DND-41 (cell line): Measurements from ENCODE around the gene TMEM184A.

Experiments used
- ATAC-seq: fragments of 200-7000 bp; cut with Tn5 transposase; 3 replicates; pipeline ENCODE4 v1.9.1; 2021; ENCODE audit warnings: low read depth; ENCODE audit not compliant: insufficient read depth
- DNase-seq: peaks from one replicate; pipeline ENCODE4 v3.0.0-alpha.2; 2020
- H2AFZ ChIP-seq: 2 replicates; pipeline ENCODE4 v1.6.0; 2012; ENCODE audit warnings: low read depth, low read length
- H3K27ac ChIP-seq: 2 replicates; pipeline ENCODE4 v1.5.1; 2012; ENCODE audit warnings: low read length, inconsistent platforms
- H3K27me3 ChIP-seq: fragments of 200-600 bp; sonication (generic); 2 replicates; pipeline ENCODE4 v1.6.0; 2012; ENCODE audit warnings: low read length, mild to moderate bottlenecking, inconsistent platforms; ENCODE audit not compliant: insufficient read depth, poor library complexity
- H3K36me3 ChIP-seq: 2 replicates; pipeline ENCODE4 v1.5.1; 2012; ENCODE audit warnings: low read length, inconsistent platforms; ENCODE audit not compliant: insufficient read depth
- H3K4me1 ChIP-seq: 2 replicates; pipeline ENCODE4 v1.5.1; 2012; ENCODE audit warnings: mild to moderate bottlenecking, low read length; ENCODE audit not compliant: insufficient read depth
- H3K4me2 ChIP-seq: 2 replicates; pipeline ENCODE4 v1.6.0; 2012; ENCODE audit warnings: mild to moderate bottlenecking, moderate library complexity, low read length, inconsistent platforms; ENCODE audit not compliant: insufficient read depth
- H3K4me3 ChIP-seq, 2 experiments: fragments of 200-600 bp in 1 of 2; shearing (Covaris generic) in 1 of 2; 2 replicates each; pipeline ENCODE4 v1.5.1; 2012 to 2016; ENCODE audit warnings: inconsistent platforms in 2 of 2, low read length in 2 of 2, mild to moderate bottlenecking in 2 of 2, low read depth in 1 of 2, moderate library complexity in 1 of 2
- H3K79me2 ChIP-seq: 2 replicates; pipeline ENCODE4 v1.6.0; 2012; ENCODE audit warnings: low read length, inconsistent platforms; ENCODE audit not compliant: insufficient read depth
- H3K9ac ChIP-seq: 2 replicates; pipeline ENCODE4 v1.6.0; 2012; ENCODE audit warnings: low read depth, mild to moderate bottlenecking, inconsistent platforms, low read length, moderate library complexity
- H3K9me3 ChIP-seq: 2 replicates; pipeline ENCODE4 v1.5.1; 2012; ENCODE audit warnings: low read length, moderate library complexity, mild to moderate bottlenecking, inconsistent platforms; ENCODE audit not compliant: insufficient read depth, severe bottlenecking
- H4K20me1 ChIP-seq: 2 replicates; pipeline ENCODE4 v1.6.0; 2012; ENCODE audit warnings: low read length; ENCODE audit not compliant: insufficient read depth
- EZH2 ChIP-seq: IDR thresholded peaks from 3 replicates; pipeline ENCODE4 v1.6.1; 2012; ENCODE audit warnings: borderline replicate concordance, low read depth, mild to moderate bottlenecking, moderate library complexity, low read length, inconsistent platforms; ENCODE audit not compliant: severe bottlenecking
- TF ChIP-seq, protein P1 (sequence below): IDR thresholded peaks from 2 replicates; pipeline ENCODE4 v1.5.1; 2012; ENCODE audit warnings: borderline replicate concordance, low read length, moderate library complexity, mild to moderate bottlenecking; ENCODE audit not compliant: poor library complexity, severe bottlenecking; ENCODE audit errors: extremely low read depth

TMEM184A gene

DNA sequence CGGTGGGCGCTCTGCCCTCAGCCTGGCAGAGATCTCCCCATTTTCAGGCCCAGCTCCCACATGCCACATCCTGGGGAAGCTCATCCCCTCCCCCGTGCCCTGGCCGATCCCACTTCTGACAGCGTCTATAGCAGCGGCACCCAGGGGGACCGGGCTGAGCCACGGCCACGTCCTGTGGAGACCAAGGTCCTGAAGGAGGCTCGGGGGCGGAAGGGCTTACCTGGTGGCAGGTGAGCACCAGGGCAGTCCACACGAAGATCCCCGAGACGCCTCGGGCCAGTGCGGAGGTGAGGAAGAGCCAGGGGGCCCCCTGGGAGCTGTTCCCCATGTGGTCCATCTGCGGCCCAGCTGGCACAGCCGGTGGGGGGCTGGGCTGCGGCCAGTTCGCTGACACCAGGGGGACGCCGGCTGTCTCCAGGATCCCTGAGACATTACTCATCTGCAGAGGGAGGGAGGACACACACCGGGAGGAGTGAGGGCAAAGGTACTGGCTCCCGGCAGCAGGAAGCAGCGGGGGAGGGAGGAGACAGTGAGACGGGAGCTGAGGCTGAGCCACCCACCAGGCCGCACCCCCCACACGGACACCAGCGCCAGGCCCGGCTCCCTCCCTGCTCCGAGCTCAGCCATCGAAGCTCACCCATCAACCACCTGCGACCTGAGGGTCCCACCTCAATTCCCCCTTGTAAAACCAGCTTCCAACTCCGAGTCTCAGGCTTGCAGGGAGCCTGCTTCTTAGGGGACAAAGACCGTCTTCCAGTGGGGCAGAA, 776 bp downstream of the TMEM184A start:
- Histone ChIP-seq H3K4me1 (no peaks in the 10 kb centered on the region), H2AFZ (no peak overlapping the region), H3K9me3 (no peaks in the 10 kb centered on the region), H4K20me1 (no peaks in the 10 kb centered on the region), H3K27ac (no peak overlapping the region), H3K9ac (no peak overlapping the region), H3K79me2 (no peaks in the 10 kb centered on the region), H3K36me3 (no peaks in the 10 kb centered on the region), H3K4me2 (no peak overlapping the region), H3K27me3 (no peaks in the 10 kb centered on the region), H3K4me3 (no peak overlapping the region)
- DNase-seq: no peak
- ATAC-seq: no peak
- no peak for TF ChIP-seq EZH2
- TF ChIP-seq, protein P1, sequence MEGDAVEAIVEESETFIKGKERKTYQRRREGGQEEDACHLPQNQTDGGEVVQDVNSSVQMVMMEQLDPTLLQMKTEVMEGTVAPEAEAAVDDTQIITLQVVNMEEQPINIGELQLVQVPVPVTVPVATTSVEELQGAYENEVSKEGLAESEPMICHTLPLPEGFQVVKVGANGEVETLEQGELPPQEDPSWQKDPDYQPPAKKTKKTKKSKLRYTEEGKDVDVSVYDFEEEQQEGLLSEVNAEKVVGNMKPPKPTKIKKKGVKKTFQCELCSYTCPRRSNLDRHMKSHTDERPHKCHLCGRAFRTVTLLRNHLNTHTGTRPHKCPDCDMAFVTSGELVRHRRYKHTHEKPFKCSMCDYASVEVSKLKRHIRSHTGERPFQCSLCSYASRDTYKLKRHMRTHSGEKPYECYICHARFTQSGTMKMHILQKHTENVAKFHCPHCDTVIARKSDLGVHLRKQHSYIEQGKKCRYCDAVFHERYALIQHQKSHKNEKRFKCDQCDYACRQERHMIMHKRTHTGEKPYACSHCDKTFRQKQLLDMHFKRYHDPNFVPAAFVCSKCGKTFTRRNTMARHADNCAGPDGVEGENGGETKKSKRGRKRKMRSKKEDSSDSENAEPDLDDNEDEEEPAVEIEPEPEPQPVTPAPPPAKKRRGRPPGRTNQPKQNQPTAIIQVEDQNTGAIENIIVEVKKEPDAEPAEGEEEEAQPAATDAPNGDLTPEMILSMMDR: no peak

DNA sequence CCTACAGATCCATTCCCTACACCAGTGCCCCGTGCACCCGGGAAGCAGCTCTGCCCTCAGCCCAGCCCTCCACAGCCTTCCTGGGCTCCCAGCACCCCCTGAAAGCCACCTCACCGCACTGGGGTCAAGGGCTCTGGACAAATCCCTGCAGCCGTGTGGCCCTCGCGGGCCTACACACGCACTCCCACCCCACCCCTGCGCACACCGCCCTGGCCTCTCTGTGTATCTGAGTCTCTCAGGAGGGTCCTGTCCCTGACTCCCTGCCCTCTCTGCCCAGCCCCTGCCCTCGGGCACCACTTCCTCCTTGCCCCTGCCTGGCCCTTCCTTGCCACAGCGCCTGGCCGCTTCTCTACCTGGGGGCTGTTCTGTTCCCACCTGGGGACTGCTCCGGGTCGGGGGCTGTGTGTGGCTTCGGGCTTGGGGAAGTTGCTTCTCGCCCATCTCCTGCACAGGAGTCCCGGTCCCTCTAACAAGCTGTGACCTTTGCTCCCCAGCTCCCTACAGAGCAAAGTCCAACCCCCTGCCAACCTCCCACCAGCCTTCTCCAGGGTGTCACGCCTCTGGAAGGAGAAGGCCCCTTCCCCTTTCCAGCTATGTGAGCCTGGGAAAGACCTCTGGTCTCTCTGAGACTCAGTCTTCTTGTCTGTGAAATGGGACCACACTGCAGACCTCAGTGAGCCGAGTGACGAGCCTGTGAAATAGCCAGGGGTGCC, 1.5 kb downstream of the TMEM184A start:
- no peaks in the 10 kb centered on the region for H3K36me3 ChIP-seq
- no peaks in the 10 kb centered on the region for H3K4me1 ChIP-seq
- H3K27ac ChIP-seq: no peak overlapping the region
- no peaks in the 10 kb centered on the region for H3K9me3 ChIP-seq
- no peaks in the 10 kb centered on the region for H3K79me2 ChIP-seq
- H3K4me3 ChIP-seq: no peak overlapping the region
- ATAC-seq (no peak), DNase-seq (no peak)
- no peaks in the 10 kb centered on the region for H3K27me3 ChIP-seq
- TF ChIP-seq, protein P1: no peak
- no peak for TF ChIP-seq EZH2
- H2AFZ ChIP-seq: no peak overlapping the region
- no peak overlapping the region for H3K4me2 ChIP-seq
- H4K20me1 ChIP-seq: no peaks in the 10 kb centered on the region
- H3K9ac ChIP-seq: no peak overlapping the region

- H2AFZ ChIP-seq: no peak overlapping the region
- no peak for TF ChIP-seq EZH2
- TF ChIP-seq, protein P1: no peak
- no peaks in the 10 kb centered on the region for H3K36me3 ChIP-seq
- DNase-seq (no peak), ATAC-seq (no peak)
- H3K27me3 ChIP-seq: no peaks in the 10 kb centered on the region
- no peaks in the 10 kb centered on the region for H3K79me2 ChIP-seq
- no peak overlapping the region for H3K9ac ChIP-seq
- no peak overlapping the region for H3K27ac ChIP-seq
- H3K4me3 ChIP-seq: no peak overlapping the region
- H4K20me1 ChIP-seq: no peaks in the 10 kb centered on the region
- H3K4me2 ChIP-seq: no peak overlapping the region
- H3K4me1 ChIP-seq: no peaks in the 10 kb centered on the region
- no peaks in the 10 kb centered on the region for H3K9me3 ChIP-seq
Observed at GRCh38 chr7:1553512-1554210, 2.3 kb downstream of the TMEM184A start.
